ENCODE results near the gene SH3RF3.

DNA sequence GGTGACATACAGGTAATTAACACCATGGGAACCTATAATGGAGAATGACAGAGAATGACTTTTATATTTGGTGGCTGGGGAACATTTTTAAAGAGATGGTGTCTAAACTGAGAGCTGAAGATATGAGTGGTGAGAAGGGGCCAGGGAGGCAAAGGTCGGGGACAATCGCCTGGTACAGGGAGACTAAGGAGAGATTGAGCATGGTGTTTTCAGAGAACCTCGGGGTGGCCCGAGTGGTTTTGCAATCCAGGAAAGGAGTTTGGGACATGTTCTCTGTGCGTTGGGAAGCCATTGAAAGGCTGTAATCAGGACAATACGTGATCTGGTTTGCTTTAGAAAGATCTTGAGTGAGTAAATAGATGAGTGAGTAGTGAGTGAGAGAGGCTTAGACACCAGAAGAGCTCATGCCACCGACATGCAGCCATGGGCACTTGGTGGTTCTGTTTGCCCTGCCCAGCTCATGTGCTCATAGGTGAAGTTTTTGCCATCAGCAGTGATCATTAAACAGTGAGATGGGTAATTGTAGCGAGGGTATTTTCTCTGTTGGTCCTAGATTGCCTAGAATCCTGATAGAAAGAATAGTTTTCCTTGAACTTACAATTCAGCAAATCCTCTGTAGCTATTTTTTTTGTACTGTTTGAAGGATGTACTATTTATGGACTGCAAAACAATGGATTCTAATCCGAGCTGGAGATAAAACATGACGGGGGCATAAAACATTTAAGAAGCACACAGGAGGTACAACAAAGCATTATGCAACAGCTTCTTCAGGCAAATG lies 114.7 kb downstream of the SH3RF3 start:
- TF ChIP-seq POLR2AphosphoS5 (IDR thresholded peaks at IDR 0.05; ENCODE audit: low read depth, low read length) (no peak), TAF1 (IDR thresholded peaks at IDR 0.05; ENCODE audit: borderline replicate concordance, insufficient read depth, low read length) (no peak), SIN3A (IDR thresholded peaks at IDR 0.05; ENCODE audit: borderline replicate concordance, insufficient read depth, low read length) (no peak), FOXP2 (optimal IDR thresholded peaks at IDR 0.05; ENCODE audit: borderline replicate concordance, extremely low read depth, extremely low read length, insufficient read depth) (no peak)
